ENCODE data around the gene CAMTA1.

GRCh38 chr1:7690496-7691182 lies 905.4 kb downstream of the CAMTA1 start:
- TF ChIP-seq CTCF (IDR thresholded peaks at IDR 0.05; ENCODE audit: insufficient read depth, low read depth, low read length) (no peak), EZH2 (IDR thresholded peaks at IDR 0.05; ENCODE audit: insufficient read depth, low read length) (no peak)

Measured in astrocyte (in vitro differentiated cells and primary cell).